ENCODE measurements around the gene LAMA1. TPM values are rescaled to one million over a fixed set of nuclear protein-coding genes. Genes with fewer than 3 reads are reported as not detected.

The LAMA1 gene
- total and polyA plus RNA-seq, 2 of the 8 experiments (the other 6 are each of a cell fraction or from before 2014, with no cell fraction given), result 30.4 to 48.7 TPM

- Histone ChIP-seq H2AFZ (ENCODE audit: low read length) (no peak overlapping the region), H3K9me3 (ENCODE audit: insufficient read depth in 2 of 2, low read depth in 1 of 2, low read length in 1 of 2) (no peaks in the 10 kb centered on the region), H2BK12ac (ENCODE audit: low read depth, low read length) (no peak overlapping the region), H2BK120ac (replicated peaks; ENCODE audit: low read depth, low read length) (no peak overlapping the region), H3K4me2 (ENCODE audit: insufficient read depth in 1 of 2, low read depth in 2 of 2, low read length in 2 of 2) (no peak overlapping the region), H4K20me1 (replicated peaks in 1 of 2; ENCODE audit: control insufficient read depth in 1 of 2, insufficient read depth in 2 of 2, low read length in 2 of 2) (no peaks in the 10 kb centered on the region), H3K23me2 (ENCODE audit: low read depth, low read length) (0 out of 2 replicates have a peak, but pooled peaks cover 2% of the 10 kb centered on the region), H3K79me2 (ENCODE audit: control insufficient read depth in 1 of 2, insufficient read depth in 2 of 2, low read length in 2 of 2) (no peaks in the 10 kb centered on the region), H3K9ac (replicated peaks in 1 of 4; ENCODE audit: extremely low read depth in 1 of 4, low read depth in 3 of 4, low read length in 3 of 4) (no peak overlapping the region), H3K27ac (ENCODE audit: low read depth, low read length) (no peak overlapping the region), H3K18ac (ENCODE audit: extremely low read depth, low read length) (no peak overlapping the region), H2BK5ac (ENCODE audit: low read depth, low read length) (no peak overlapping the region), H4K91ac (replicated peaks; ENCODE audit: insufficient read length, low read length) (no peak overlapping the region), H4K8ac (ENCODE audit: extremely low read depth, insufficient read depth, low read length) (no peak overlapping the region), H2AK5ac (ENCODE audit: low read depth, low read length) (no peak overlapping the region), H3K36me3 (ENCODE audit: control insufficient read depth in 2 of 4, insufficient read depth in 4 of 4, low read length in 3 of 4) (peaks cover 10 to 40% (median 27%) of the 10 kb centered on the region in 4 experiments; a peak in 7 of 8 replicates), H3K79me1 (ENCODE audit: low read depth, low read length) (no peaks in the 10 kb centered on the region), H2BK20ac (ENCODE audit: low read length) (no peak overlapping the region), H3K4me3 (ENCODE audit: extremely low read depth in 1 of 4, insufficient read depth in 2 of 4, low read depth in 3 of 4, low read length in 4 of 4) (no peak overlapping the region), H4K5ac (ENCODE audit: insufficient read length, low read depth, low read length) (no peak overlapping the region), H3K23ac (ENCODE audit: insufficient read length) (no peak overlapping the region), H3K4ac (replicated peaks; ENCODE audit: insufficient read length, low read depth, low read length) (no peak overlapping the region), H3K4me1 (replicated peaks in 1 of 4; ENCODE audit: control insufficient read depth in 3 of 4, insufficient read depth in 4 of 4, low read length in 3 of 4) (no peaks in the 10 kb centered on the region), H2BK15ac (ENCODE audit: low read length) (no peak overlapping the region), H3K14ac (ENCODE audit: insufficient read length) (no peak overlapping the region), H3K56ac (replicated peaks; ENCODE audit: insufficient read length, low read depth, low read length) (no peak overlapping the region), H3K27me3 (replicated peaks in 1 of 4; ENCODE audit: control insufficient read depth in 3 of 4, extremely low read depth in 1 of 4, insufficient read depth in 3 of 4, low read length in 3 of 4) (no peaks in the 10 kb centered on the region)
- ChIA-PET CTCF (ENCODE audit: partially characterized antibody) (interaction anchor here (0.6 to 3.0 kb wide), 6 partner anchors 27 to 1476 kb away, joined by 3 to 12 read pairs (median 4); no protein-coding TSS in a partner anchor), POLR2A (ENCODE audit: partially characterized antibody) (interaction anchor here (0.6 kb wide), 1 partner anchor 564 kb away, joined by 5 read pairs; no protein-coding TSS in a partner anchor)
- 90% methylated on average over 7 of the region's 7 CpGs; no CpG with 5 or more reads in 1 of the 2 experiments for WGBS, 2 experiments (ENCODE audit: extremely low coverage in 1 of 2, insufficient coverage in 1 of 2, insufficient read length in 1 of 2, insufficient replicate concordance in 2 of 2, low coverage in 1 of 2, low lambda C conversion rate in 2 of 2, missing lambda C conversion rate in 1 of 2)
- FAIRE-seq (no peak), DNase-seq (ENCODE audit: low read depth in 1 of 2, low spot score in 2 of 2) (no peak)
- no peak for TF ChIP-seq ATF3 (IDR thresholded peaks at IDR 0.05; ENCODE audit: insufficient read depth, low read depth, low read length)
- no peak for TF ChIP-seq YY1 (IDR thresholded peaks at IDR 0.05; ENCODE audit: low read depth, low read length)
- no peak for TF ChIP-seq POLR2A (IDR thresholded peaks at IDR 0.05; ENCODE audit: control extremely low read depth in 1 of 2, low read depth in 2 of 2, low read length in 2 of 2)
- TF ChIP-seq BRCA1 (IDR thresholded peaks at IDR 0.05; ENCODE audit: low read depth, low read length), result no peak
- TF ChIP-seq E2F6 (IDR thresholded peaks at IDR 0.05), result no peak
- no peak for TF ChIP-seq ATF2 (IDR thresholded peaks at IDR 0.05; ENCODE audit: low read length)
- TF ChIP-seq CTCF (IDR thresholded peaks at IDR 0.05; ENCODE audit: control extremely low read depth in 1 of 3, insufficient read depth in 1 of 3, low read depth in 1 of 3, low read length in 3 of 3), result no peak
Measured at GRCh38 chr18:6994056-6994770, 123.4 kb downstream of the LAMA1 start.

Data from H1 (cell line).